CD14-positive monocyte (primary cell): ENCODE results near the gene SMIM8. TPM values are rescaled to one million over a fixed set of nuclear protein-coding genes. Genes with fewer than 3 reads are reported as not detected.

ENCODE experiments used
- DNase-seq, 3 donors: peaks; one replicate each; pipeline ENCODE4 v3.0.0-alpha.2; 2011 to 2022
- H2AFZ ChIP-seq: 2 replicates; pipeline ENCODE4 v1.6.0; 2012; ENCODE audit warnings: mild to moderate bottlenecking, low read depth, low read length, inconsistent platforms; ENCODE audit not compliant: insufficient read depth, poor library complexity, severe bottlenecking
- H3K27ac ChIP-seq, 2 donors: 1 replicate in 1 of 2; 2 replicates in 1 of 2; pipeline ENCODE4 v1.5.1; 2012 to 2013; ENCODE audit warnings: low read length in 2 of 2, control low read depth in 1 of 2, inconsistent platforms in 1 of 2, low read depth in 1 of 2, mild to moderate bottlenecking in 1 of 2
- H3K27me3 ChIP-seq, 2 donors: one replicate each; pipeline versions ENCODE4 v1.6.0 to v1.6.1; 2011 to 2013; ENCODE audit warnings: low read length in 2 of 2; ENCODE audit not compliant: control insufficient read depth in 2 of 2, insufficient read depth in 2 of 2
- H3K36me3 ChIP-seq, 2 donors: replicated peaks in 1 of 2; 1 replicate in 1 of 2; 2 replicates in 1 of 2; pipeline versions ENCODE4 v1.5.1 to v1.6.1; 2012 to 2013; ENCODE audit warnings: low read length in 2 of 2, control low read depth in 1 of 2, inconsistent platforms in 1 of 2, mild to moderate bottlenecking in 1 of 2; ENCODE audit not compliant: insufficient read depth in 2 of 2, control insufficient read depth in 1 of 2
- H3K4me1 ChIP-seq, 2 donors: 1 replicate in 1 of 2; 2 replicates in 1 of 2; pipeline versions ENCODE4 v1.5.1 to v1.6.1; 2012 to 2013; ENCODE audit warnings: low read length in 2 of 2, control low read depth in 1 of 2, inconsistent platforms in 1 of 2, mild to moderate bottlenecking in 1 of 2, moderate library complexity in 1 of 2; ENCODE audit not compliant: insufficient read depth in 2 of 2, control insufficient read depth in 1 of 2
- H3K4me2 ChIP-seq: replicated peaks from 2 replicates; pipeline ENCODE3; 2012; ENCODE audit warnings: low read length, moderate library complexity, mild to moderate bottlenecking; ENCODE audit not compliant: poor library complexity, severe bottlenecking; ENCODE audit errors: extremely low read depth
- H3K4me3 ChIP-seq, 3 experiments: fragments of 200-600 bp in 1 of 3; sonication (generic) in 1 of 3; replicated peaks in 1 of 3; 1 replicate in 2 of 3; 2 replicates in 1 of 3; pipeline ENCODE4 v1.5.1; 2011 to 2013; ENCODE audit warnings: low read length in 3 of 3, mild to moderate bottlenecking in 3 of 3, control low read depth in 2 of 3, low read depth in 2 of 3, inconsistent platforms in 1 of 3, moderate library complexity in 1 of 3
- H3K79me2 ChIP-seq: 2 replicates; pipeline ENCODE4 v1.6.0; 2012; ENCODE audit warnings: mild to moderate bottlenecking, control low read depth, inconsistent platforms, low read length, moderate library complexity; ENCODE audit not compliant: insufficient read depth
- H3K9ac ChIP-seq: 2 replicates; pipeline ENCODE4 v1.6.0; 2017; ENCODE audit warnings: low read length, mild to moderate bottlenecking; ENCODE audit not compliant: insufficient read depth, poor library complexity, severe bottlenecking
- H3K9me3 ChIP-seq, 2 donors: replicated peaks in 1 of 2; 1 replicate in 1 of 2; 2 replicates in 1 of 2; pipeline versions ENCODE4 v1.5.1 to v1.6.1; 2012 to 2013; ENCODE audit warnings: low read length in 2 of 2, control low read depth in 1 of 2; ENCODE audit not compliant: control insufficient read depth in 1 of 2, insufficient read depth in 1 of 2
- H4K20me1 ChIP-seq: 2 replicates; pipeline ENCODE4 v1.6.0; 2012; ENCODE audit warnings: mild to moderate bottlenecking, low read length, control low read depth, moderate library complexity; ENCODE audit not compliant: insufficient read depth
- H3K27ac Mint-ChIP-seq, 7 donors: one replicate each; pipeline ENCODE4 v1.8.0; 2020; ENCODE audit warnings: mild to moderate bottlenecking in 7 of 7, mixed read lengths in 7 of 7, moderate library complexity in 6 of 7, inconsistent platforms in 2 of 7
- H3K27me3 Mint-ChIP-seq, 3 donors: one replicate each; pipeline ENCODE4 v1.8.0; 2021 to 2022; ENCODE audit warnings: low read depth in 3 of 3, mild to moderate bottlenecking in 3 of 3, mixed read lengths in 3 of 3, moderate library complexity in 3 of 3, inconsistent platforms in 1 of 3
- H3K36me3 Mint-ChIP-seq, 2 donors: one replicate each; pipeline ENCODE4 v1.8.0; 2020; ENCODE audit warnings: mixed read lengths in 2 of 2, inconsistent platforms in 1 of 2, mild to moderate bottlenecking in 1 of 2
- H3K4me1 Mint-ChIP-seq: one replicate; pipeline ENCODE4 v1.8.0; 2020; ENCODE audit warnings: mild to moderate bottlenecking, mixed read lengths
- H3K4me3 Mint-ChIP-seq, 2 donors: one replicate each; pipeline ENCODE4 v1.8.0; 2020; ENCODE audit warnings: mild to moderate bottlenecking in 2 of 2, mixed read lengths in 2 of 2, moderate library complexity in 1 of 2
- H3K9me3 Mint-ChIP-seq, 7 donors: one replicate each; pipeline ENCODE4 v1.8.0; 2020 to 2022; ENCODE audit warnings: mixed read lengths in 7 of 7, mild to moderate bottlenecking in 6 of 7, moderate library complexity in 6 of 7, inconsistent platforms in 2 of 7
- CTCF ChIP-seq: fragments of 200-600 bp; IDR thresholded peaks from one replicate; pipeline ENCODE4 v1.8.0; 2022; ENCODE audit warnings: antibody characterized with exemption, mild to moderate bottlenecking
- WGBS: methylation state at CpG from one replicate; pipeline ENCODE4 v1.1.5; 2013; ENCODE audit warnings: missing lambda C conversion rate; ENCODE audit not compliant: insufficient coverage; 5-methylcytosine and 5-hydroxymethylcytosine counted together
- intact Hi-C, 2 donors: fragments of 100-400 bp; cut with micrococcal nuclease; formaldehyde crosslinking; loops; one replicate each; pipeline versions ENCODE4 v1.15.0 to v1.15.1; 2023
- polyA plus RNA-seq, 3 donors: library from polyadenylated mRNA; depleted of rRNA in 1 of 3; unstranded in 2 of 3; stranded (reverse) in 1 of 3; fragments of 300-500 nt in 2 of 3; fragments of >200 nt in 1 of 3; fragmentation: Illumina TruSeq in 2 of 3; gene quantifications; 1 replicate in 2 of 3; 2 replicates in 1 of 3; pipeline ENCODE4 v1.2.3, GENCODE V29; 2012 to 2021

Gene SMIM8
- polyA plus RNA-seq, 3 donors, result 2.0 to 8.2 (median 5.9) TPM

GRCh38 chr6:87364602-87365252 is 42.3 kb downstream of the SMIM8 start:
- H4K20me1 ChIP-seq, result no peaks in the 10 kb centered on the region
- no peaks in the 10 kb centered on the region for H3K79me2 ChIP-seq
- no peak for TF ChIP-seq CTCF
- Mint-ChIP-seq H3K27ac (no peak overlapping the region), H3K4me3 (no peak overlapping the region), H3K9me3 (peaks cover 11 to 30% (median 22%) of the 10 kb centered on the region in 7 donors), H3K4me1 (no peaks in the 10 kb centered on the region), H3K36me3 (peaks cover 0 to 2% of the 10 kb centered on the region in 2 donors), H3K27me3 (peaks cover 0 to 1% (median 0%) of the 10 kb centered on the region in 3 donors)
- H3K4me2 ChIP-seq, result no peak overlapping the region
- H3K9me3 ChIP-seq, result peaks cover 6 to 16% of the 10 kb centered on the region in 2 donors
- WGBS, result 100% methylated on average over 1 of the region's 5 CpGs
- H3K4me1 ChIP-seq, result no peaks in the 10 kb centered on the region
- no peak overlapping the region for H3K27ac ChIP-seq
- no peak overlapping the region for H3K9ac ChIP-seq
- no peak for DNase-seq
- H3K4me3 ChIP-seq, result no peak overlapping the region
- H3K27me3 ChIP-seq, result no peaks in the 10 kb centered on the region
- H2AFZ ChIP-seq, result no peak overlapping the region
- no peaks in the 10 kb centered on the region for H3K36me3 ChIP-seq
- intact Hi-C loops, result no loop called here

GRCh38 chr6:87366072-87366827 is 43.9 kb downstream of the SMIM8 start:
- Histone ChIP-seq H2AFZ (no peak overlapping the region), H3K4me2 (no peak overlapping the region), H3K36me3 (no peaks in the 10 kb centered on the region), H4K20me1 (no peaks in the 10 kb centered on the region), H3K79me2 (no peaks in the 10 kb centered on the region), H3K27me3 (no peaks in the 10 kb centered on the region), H3K9me3 (peaks cover 6 to 16% of the 10 kb centered on the region in 2 donors), H3K4me3 (no peak overlapping the region), H3K9ac (no peak overlapping the region), H3K27ac (no peak overlapping the region), H3K4me1 (no peaks in the 10 kb centered on the region)
- TF ChIP-seq CTCF, result no peak
- Mint-ChIP-seq H3K4me1 (no peaks in the 10 kb centered on the region), H3K27me3 (peaks cover 0 to 1% (median 0%) of the 10 kb centered on the region in 3 donors), H3K4me3 (no peak overlapping the region), H3K9me3 (peaks cover 13 to 34% (median 24%) of the 10 kb centered on the region in 7 donors), H3K36me3 (peaks cover 0 to 2% of the 10 kb centered on the region in 2 donors), H3K27ac (no peak overlapping the region)
- 100% methylated on average over 3 of the region's 4 CpGs for WGBS
- intact Hi-C loops, result no loop called here
- DNase-seq, result no peak
